Colonic mucosa (tissue), 4 donors: ENCODE data around the gene CCNY. TPM values are rescaled to one million over a fixed set of nuclear protein-coding genes. Genes with fewer than 3 reads are reported as not detected.

ENCODE experiments used
- DNase-seq: peaks from one replicate; pipeline ENCODE4 v3.0.0-alpha.2; 2020
- H3K27ac ChIP-seq: fragments of 200-600 bp; one replicate; pipeline ENCODE4 v1.8.0; 2021
- H3K27me3 ChIP-seq: fragments of 200-600 bp; one replicate; pipeline ENCODE4 v1.8.0; 2021
- H3K36me3 ChIP-seq: fragments of 200-600 bp; one replicate; pipeline ENCODE4 v1.8.0; 2021
- H3K4me1 ChIP-seq: fragments of 200-600 bp; one replicate; pipeline ENCODE4 v1.8.0; 2021; ENCODE audit warnings: mild to moderate bottlenecking
- H3K4me3 ChIP-seq: fragments of 200-600 bp; one replicate; pipeline ENCODE4 v1.8.0; 2021
- H3K9ac ChIP-seq, 2 donors: one replicate each; pipeline ENCODE4 v1.7.0; 2013; ENCODE audit warnings: control low read depth in 2 of 2, low read depth in 2 of 2, low read length in 2 of 2
- H3K9me3 ChIP-seq: fragments of 200-600 bp; one replicate; pipeline ENCODE4 v1.8.0; 2021
- intact Hi-C: fragments of 100-400 bp; cut with DNase I; formaldehyde crosslinking; loops from one replicate; pipeline ENCODE4 v1.14.1; 2022
- total RNA-seq, 2 donors: library from RNA; stranded (reverse); fragmentation: NEBNext Ultra II Directional in 1 of 2; extraction: Animal tissue kit (Norgen Biotek cat#: 25700) in 1 of 2; gene quantifications; one replicate each; pipeline ENCODE4 v1.2.1, GENCODE V29; 2021
- TF ChIP-seq, protein P1 (sequence below): fragments of 200-600 bp; IDR thresholded peaks from one replicate; pipeline ENCODE4 v1.8.0; 2022; ENCODE audit warnings: antibody characterized with exemption, mild to moderate bottlenecking
- donor health status: healthy.
- donor health status: DM: no; HTN: no; CAD: no.
- donor health status: DM: no; HTN: no; CAD: no.

Gene CCNY
- total RNA-seq, 2 donors from 2014 or later: 43.5 to 68.6 TPM

DNA sequence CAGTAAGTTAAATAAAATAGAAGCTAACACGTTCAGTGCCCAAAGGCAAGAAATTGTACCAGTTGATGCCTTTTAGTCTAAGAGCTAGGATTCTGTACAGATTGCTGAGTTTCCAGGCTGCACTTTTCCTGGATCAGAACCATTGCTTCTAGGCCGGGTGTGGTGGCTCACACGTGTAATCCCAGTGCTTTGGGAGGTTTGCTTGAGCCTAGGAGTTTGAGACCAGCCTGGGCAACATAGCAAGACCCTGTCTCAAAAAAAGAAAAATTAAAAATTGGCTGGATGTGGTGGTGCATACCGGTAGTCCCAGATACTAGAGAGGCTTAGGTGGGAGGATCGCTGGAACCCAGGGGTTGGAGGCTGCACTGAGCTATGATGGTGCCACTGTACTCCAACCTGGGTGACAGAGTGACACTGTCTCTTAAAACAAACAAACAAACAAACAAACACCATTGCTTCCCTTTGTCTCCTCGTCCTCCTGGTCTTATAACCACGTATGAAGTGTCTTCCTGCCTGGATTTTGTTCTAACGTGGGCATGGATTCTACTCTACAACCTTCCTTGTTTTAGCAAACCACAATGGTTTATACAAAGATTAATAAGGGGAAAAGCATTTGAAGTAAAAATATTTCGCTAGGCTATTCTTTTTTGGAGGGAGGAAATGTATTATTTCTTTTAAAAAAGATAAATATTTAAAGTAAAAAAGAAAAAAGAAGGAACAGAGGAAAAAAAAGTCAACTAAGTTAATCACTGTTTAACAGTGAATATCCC is 9.7 kb upstream of the CCNY start:
- Histone ChIP-seq H3K27me3 (no peaks in the 10 kb centered on the region), H3K9me3 (no peaks in the 10 kb centered on the region), H3K4me3 (no peak overlapping the region), H3K9ac (no peak overlapping the region), H3K4me1 (no peaks in the 10 kb centered on the region), H3K36me3 (no peaks in the 10 kb centered on the region), H3K27ac (no peak overlapping the region)
- DNase-seq: no peak
- TF ChIP-seq, protein P1, sequence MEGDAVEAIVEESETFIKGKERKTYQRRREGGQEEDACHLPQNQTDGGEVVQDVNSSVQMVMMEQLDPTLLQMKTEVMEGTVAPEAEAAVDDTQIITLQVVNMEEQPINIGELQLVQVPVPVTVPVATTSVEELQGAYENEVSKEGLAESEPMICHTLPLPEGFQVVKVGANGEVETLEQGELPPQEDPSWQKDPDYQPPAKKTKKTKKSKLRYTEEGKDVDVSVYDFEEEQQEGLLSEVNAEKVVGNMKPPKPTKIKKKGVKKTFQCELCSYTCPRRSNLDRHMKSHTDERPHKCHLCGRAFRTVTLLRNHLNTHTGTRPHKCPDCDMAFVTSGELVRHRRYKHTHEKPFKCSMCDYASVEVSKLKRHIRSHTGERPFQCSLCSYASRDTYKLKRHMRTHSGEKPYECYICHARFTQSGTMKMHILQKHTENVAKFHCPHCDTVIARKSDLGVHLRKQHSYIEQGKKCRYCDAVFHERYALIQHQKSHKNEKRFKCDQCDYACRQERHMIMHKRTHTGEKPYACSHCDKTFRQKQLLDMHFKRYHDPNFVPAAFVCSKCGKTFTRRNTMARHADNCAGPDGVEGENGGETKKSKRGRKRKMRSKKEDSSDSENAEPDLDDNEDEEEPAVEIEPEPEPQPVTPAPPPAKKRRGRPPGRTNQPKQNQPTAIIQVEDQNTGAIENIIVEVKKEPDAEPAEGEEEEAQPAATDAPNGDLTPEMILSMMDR: no peak
- intact Hi-C loops: no loop called here

DNA sequence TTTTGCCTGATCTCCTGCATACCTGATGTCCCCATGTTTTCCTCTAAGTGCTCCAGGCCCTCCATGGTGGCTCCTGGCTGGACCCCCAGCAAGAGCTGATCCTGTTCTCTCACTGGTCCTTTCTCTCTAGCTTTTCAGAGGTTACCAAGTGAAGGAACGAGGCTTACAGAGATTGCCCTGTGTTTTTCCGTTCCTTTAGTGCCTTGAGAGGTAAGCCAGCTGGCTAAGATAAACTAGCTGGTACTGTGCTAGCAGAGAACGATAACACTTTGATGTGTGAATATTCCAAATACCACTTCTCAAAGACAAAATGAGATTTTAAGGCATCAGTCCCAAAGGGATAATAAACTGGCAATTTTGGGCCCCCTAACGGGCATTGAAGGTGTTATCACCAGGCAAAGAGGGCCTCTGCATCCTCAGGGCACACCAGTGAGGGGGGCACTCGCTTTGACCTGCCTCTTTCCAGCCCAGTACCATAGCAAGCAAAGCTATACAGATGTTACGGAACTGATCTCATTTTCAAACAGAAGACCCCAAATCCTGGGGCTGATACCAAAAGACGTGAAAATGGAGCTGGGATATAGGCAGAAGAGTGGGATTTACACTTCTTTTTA is 8.4 kb upstream of the CCNY start:
- intact Hi-C loops: no loop called here
- H3K9me3 ChIP-seq: no peaks in the 10 kb centered on the region
- no peaks in the 10 kb centered on the region for H3K36me3 ChIP-seq
- no peak for DNase-seq
- H3K27ac ChIP-seq: no peak overlapping the region
- H3K9ac ChIP-seq: no peak overlapping the region
- TF ChIP-seq, protein P1: no peak
- H3K4me3 ChIP-seq: no peak overlapping the region
- no peaks in the 10 kb centered on the region for H3K4me1 ChIP-seq
- H3K27me3 ChIP-seq: no peaks in the 10 kb centered on the region

DNA sequence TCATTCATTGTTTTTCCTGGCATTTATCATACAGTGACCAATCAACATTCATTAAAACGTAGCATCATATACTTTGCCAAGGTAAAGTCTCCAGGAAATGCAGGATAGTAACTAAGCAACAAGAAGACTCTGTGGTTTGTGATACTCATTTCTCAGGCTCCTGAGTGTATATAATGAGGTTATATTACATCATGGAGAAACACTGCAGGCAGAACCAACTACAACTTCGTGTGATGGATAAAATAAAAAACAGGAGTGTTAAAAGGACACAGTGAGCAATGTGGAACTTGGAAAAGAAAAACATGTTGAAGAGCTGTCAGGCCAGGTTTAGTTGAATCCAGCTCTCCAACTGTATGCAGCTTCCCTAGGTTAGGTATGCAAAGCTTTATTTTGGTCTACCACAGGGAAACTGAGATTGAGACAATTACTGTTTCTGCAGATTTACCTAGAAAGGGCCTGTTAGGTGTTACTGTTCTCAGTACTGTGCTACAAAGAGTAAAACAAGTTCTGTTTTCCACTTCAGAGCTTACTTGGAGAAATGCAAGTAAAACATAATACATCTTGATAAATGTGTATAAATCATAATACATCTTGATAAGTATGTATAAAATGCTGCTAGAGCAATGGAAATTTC is 7.8 kb upstream of the CCNY start:
- DNase-seq: no peak
- Histone ChIP-seq H3K9ac (no peak overlapping the region), H3K4me1 (no peaks in the 10 kb centered on the region), H3K9me3 (no peaks in the 10 kb centered on the region), H3K27me3 (no peaks in the 10 kb centered on the region), H3K36me3 (no peaks in the 10 kb centered on the region), H3K27ac (no peak overlapping the region), H3K4me3 (no peak overlapping the region)
- TF ChIP-seq, protein P1: no peak
- intact Hi-C loops: no loop called here

DNA sequence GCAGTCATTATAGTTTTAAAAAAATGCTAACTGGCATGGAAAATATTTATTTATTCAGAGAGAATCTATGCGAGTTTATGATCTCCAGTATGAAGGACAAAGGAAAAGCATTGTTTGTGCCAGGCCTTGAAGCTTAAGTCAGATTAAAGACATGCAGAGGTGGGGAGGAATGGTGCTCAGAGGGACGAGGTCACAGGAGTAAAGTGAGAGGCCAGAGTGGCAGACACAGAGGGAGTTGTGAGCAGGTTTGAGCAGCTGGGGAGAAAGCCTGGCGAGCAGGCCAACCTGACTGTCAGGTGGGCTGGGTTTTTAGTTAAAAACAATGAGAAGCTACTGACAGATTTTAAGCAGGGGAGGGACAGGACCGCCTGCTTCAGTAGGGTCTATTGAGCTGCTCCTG is 6.8 kb upstream of the CCNY start:
- peaks cover 4% of the 10 kb centered on the region for H3K4me1 ChIP-seq
- H3K36me3 ChIP-seq: no peaks in the 10 kb centered on the region
- H3K9me3 ChIP-seq: no peaks in the 10 kb centered on the region
- H3K9ac ChIP-seq: no peak overlapping the region
- no peak overlapping the region for H3K27ac ChIP-seq
- TF ChIP-seq, protein P1: no peak
- DNase-seq: no peak
- no peaks in the 10 kb centered on the region for H3K27me3 ChIP-seq
- no peak overlapping the region for H3K4me3 ChIP-seq
- intact Hi-C loops: no loop called here

DNA sequence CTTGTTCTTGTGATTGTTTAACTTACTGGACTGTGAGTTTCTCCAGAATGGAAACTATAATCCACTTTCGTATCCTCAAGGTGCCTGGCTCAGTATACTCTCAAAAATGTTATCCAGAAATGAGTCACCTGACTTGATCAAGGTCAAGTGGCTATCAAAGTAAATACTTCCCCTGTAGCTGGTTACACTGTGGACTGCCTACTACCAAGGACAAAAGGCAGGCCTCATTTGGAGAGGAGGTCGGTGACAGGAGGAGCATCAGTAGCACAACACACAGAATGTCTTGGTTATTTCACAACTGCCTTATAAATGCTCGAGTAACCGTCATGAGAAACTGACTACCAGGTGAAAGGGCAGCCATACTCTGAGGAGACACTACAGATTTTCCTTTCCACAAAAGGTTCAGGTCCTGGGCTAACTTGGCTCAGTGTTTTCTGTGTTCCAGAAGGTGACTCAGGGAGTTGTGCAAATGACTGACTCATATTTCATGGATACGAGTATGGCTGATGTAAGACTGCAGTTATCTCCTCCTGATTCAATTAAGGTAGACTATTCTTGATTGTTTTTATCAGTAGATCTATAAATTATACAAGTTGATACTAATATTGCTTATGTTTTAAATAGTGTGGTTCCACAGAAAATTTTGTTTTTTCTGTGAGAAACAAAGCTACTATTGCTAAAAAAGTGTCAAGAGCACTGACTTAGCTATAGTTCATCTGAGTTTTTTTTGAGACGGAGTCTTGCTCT is 4.2 kb upstream of the CCNY start:
- intact Hi-C loops: no loop called here
- Histone ChIP-seq H3K27ac (no peak overlapping the region), H3K4me3 (no peak overlapping the region), H3K9ac (no peak overlapping the region), H3K27me3 (no peaks in the 10 kb centered on the region), H3K9me3 (no peaks in the 10 kb centered on the region), H3K4me1 (peaks cover 7% of the 10 kb centered on the region), H3K36me3 (no peaks in the 10 kb centered on the region)
- TF ChIP-seq, protein P1: no peak
- DNase-seq: no peak
